GM08714 (cell line): Measurements from ENCODE around the gene MCTP2.
A peak's percentile ranks its signal among the peaks of the same experiment; 100 is the strongest.
"Not testable (repeated sequence)": the region's sequence is repeated elsewhere in the genome, so short reads cannot be mapped to it uniquely, and the experiment has no call there.

ENCODE experiments used
- H3K4me3 ChIP-seq: fragments of 200-500 bp; sonication (Bioruptor generic); 2 replicates; pipeline ENCODE4 v1.5.1; 2014; ENCODE audit warnings: mild to moderate bottlenecking, low read length, inconsistent platforms
- ZNF274 ChIP-seq: IDR thresholded peaks from 2 replicates; pipeline ENCODE4 v1.6.1; 2012; ENCODE audit warnings: mild to moderate bottlenecking, low read depth, low read length

Gene MCTP2

DNA sequence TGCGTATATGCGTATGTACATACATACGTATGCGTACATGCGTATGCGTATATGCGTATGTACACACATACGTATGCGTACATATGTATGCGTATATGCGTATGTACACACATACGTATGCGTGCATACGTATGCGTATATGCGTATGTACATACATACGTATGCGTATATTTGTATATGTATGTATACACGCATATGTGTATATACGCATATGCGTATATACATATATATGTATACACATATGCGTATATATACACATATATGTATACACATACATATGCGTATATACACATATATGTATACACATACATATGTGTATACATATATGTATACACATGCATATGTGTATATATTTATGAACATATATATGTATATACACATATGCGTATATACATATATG lies 12.1 kb downstream of the MCTP2 start:
- no peak overlapping the region for H3K4me3 ChIP-seq
- no peak for TF ChIP-seq ZNF274

DNA sequence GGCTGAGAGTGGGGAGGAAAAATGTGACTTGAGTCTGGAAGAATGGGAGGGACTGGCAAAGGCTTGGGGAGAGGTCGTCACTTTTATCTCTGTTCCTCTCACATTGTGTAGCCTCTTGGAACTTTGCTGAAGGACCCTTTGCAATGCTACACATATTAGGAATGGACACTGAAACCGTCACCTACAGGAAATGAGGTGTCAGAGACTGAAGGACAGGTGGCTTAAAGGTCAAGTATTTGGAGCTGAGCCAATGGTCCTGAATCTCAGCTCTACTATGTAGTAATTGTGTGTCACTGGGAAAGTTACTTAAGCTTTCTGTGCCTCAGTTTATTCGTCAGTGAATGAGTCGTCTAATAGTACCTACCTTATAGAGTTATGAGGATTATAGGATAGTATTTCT lies 14.7 kb downstream of the MCTP2 start:
- no peak for TF ChIP-seq ZNF274
- no peak overlapping the region for H3K4me3 ChIP-seq

DNA sequence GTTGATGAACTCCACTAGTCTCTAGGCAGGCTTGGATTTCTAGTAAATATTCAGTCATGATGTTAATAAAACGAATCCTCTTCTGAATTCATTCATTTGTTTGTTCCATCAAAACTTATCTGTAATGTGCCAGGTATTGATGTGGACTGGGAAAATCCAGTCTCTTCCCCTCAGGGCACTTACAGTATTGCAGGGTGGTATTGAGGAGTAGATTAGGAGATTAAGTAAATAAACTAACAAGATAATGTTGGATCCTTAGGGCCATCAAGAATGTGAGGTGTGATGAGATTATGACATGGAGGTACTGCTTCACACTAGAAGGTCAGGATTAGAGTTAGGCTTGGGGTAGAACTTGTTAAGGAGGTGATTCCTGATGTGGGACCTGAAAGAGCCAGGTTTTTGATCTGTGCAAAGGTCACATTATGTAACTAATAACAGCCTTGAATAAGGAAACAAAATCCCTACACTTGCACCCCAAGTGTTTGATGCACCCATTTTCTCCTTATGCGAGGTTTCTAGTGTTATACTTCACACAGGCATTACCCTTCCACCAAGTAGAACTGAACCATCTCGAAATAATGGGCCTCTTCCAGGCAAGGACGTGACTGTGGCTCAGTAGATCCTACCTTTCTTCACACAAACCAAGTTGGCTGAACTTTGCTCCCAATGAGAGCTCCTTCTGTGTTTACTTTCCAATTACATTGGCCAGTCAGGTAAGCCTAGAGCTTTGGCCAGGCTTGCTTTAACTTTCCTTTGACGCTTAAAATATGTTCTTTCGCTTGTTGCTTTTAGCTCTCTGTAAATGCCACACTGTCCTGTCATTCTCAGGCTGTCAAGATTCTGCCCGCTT lies 16.7 kb downstream of the MCTP2 start:
- TF ChIP-seq ZNF274 = no peak
- no peak overlapping the region for H3K4me3 ChIP-seq

- no peak for TF ChIP-seq ZNF274
- no peak overlapping the region for H3K4me3 ChIP-seq
Observed at GRCh38 chr15:94250801-94251200, 19.4 kb downstream of the MCTP2 start.

- no peak for TF ChIP-seq ZNF274
Observed at GRCh38 chr15:94252223-94252766, 20.9 kb downstream of the MCTP2 start.

DNA sequence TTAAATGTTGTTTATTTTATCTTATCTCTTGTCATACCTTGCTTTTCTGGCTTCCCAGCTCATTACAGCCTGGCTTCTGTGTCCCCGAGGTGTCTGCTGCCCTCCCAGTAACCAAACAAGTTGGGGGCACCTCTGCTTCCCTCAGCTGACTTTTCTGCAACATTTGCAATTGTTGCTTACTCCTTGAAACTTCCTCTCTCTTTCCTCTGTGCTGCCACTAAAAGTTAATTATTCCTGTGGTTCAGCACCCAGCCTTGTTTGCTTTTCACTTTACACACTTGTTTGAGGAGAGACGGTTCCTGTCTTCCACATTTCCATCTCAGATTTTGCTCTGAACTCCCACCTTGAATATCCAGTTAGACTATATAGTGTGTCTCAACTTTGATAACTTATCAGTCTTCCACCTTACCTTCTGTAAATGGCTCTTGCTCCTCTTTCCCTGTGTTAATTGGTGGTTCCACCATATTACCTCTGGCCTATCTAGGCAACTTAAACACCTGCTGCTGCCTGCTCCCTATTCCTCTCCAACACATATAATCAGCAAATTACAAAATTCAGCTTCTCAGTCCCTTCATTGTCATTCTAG lies 21.6 kb downstream of the MCTP2 start:
- TF ChIP-seq ZNF274 = no peak
- peak overlapping the region; percentile 46; the same call in 1 of the 2 replicates for H3K4me3 ChIP-seq

More at GRCh38 chr15:94252223-94252766, 20.9 kb downstream of the MCTP2 start:
- H3K4me3 ChIP-seq = no peak overlapping the region

DNA sequence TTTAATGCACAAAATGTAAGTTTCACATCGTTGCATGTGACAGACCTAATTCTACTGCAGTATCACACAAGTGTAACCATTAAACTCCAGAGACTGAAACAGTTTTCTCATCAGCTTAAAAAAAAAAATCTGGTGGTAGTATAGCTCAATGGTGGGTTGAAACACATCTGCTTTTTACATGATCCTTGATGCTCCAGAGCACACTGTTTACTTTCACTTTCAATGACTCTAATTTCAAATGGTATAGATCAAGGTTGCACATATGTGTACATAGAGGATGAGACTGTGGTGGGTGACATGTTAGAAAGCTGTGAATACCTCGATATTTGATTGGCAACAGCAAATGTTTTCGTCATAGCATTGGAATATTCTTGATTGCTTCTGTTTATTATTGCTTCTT lies 22.4 kb downstream of the MCTP2 start:
- H3K4me3 ChIP-seq = no peak overlapping the region
- TF ChIP-seq ZNF274 = no peak

GRCh38 chr15:94255540-94255939 lies 24.2 kb downstream of the MCTP2 start:
- no peak for TF ChIP-seq ZNF274
- H3K4me3 ChIP-seq = no peak overlapping the region

- TF ChIP-seq ZNF274 = no peak
- peak overlapping the region; percentile 8; the same call in 1 of the 2 replicates for H3K4me3 ChIP-seq
Observed at GRCh38 chr15:94256511-94256910, 25.1 kb downstream of the MCTP2 start.

DNA sequence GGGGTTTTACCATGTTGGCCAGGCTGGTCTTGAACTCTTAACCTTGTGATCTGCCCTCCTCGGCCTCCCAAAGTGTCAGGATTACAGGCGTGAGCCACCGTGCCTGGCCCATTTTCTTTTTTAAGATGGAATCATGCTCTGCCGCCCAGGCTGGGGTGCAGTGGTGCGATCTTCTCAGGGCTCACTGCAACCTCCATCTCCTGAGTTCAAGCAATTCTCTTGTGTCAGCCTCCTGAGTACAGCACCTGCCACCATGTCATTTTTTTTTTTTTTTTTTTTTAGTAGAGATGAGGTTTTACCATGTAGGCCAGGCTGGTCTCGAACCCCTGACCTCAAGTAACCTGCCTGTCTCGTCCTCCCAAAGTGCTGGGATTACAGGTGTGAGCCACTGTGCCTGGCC lies 26.4 kb downstream of the MCTP2 start:
- not testable (repeated sequence) for H3K4me3 ChIP-seq

DNA sequence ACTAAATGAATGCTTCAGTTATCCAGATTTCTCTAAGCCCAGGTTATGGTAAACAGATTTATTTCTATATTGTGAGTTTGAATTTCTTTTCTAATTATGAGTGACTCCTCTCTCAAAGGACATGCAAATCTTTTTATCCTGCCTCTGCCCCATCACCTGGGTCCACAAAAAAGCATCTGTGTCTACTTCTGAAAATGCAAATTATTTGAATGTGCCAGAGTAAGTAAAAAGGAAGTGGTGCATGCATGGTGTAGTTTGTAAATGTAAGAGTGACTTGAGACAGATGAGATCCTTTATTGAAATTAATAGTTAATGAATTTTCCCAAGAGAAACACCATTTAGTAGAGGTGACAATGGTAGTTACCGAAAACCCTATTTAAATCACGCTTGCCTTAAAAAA lies 26.9 kb downstream of the MCTP2 start:
- no peak for TF ChIP-seq ZNF274
- no peak overlapping the region; the same call in 1 of the 2 replicates for H3K4me3 ChIP-seq

DNA sequence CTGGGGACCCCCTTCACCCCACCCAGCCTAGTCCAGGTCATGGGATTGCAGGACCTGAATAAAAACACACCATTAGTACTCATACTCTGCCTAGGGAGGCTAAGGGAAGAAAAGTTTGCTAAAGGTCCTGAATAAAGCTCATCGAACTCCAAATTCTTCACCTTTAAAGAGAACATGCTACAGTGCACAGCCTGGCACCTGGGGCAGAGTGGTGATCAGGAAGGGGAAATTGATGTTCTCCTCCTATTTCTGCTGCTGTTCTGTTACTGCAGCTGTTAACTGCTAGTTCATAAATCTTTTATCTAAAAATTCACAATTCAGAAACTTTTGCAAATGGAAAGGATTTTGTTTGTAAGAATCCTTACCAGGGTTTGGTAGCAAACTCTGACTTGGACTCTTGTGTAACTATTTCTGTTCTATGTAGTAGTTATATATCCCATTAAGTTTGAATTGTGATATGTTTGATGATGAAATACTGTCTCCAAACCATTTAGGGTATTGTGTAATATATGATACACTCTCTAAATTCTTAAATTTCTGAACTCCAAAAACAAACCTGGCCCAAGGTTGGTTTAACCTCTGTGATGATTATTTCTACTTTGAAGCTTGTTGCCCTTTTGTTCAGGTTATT lies 27.9 kb downstream of the MCTP2 start:
- peak overlapping the region; percentile 53; the same call in 1 of the 2 replicates for H3K4me3 ChIP-seq
- no peak for TF ChIP-seq ZNF274

DNA sequence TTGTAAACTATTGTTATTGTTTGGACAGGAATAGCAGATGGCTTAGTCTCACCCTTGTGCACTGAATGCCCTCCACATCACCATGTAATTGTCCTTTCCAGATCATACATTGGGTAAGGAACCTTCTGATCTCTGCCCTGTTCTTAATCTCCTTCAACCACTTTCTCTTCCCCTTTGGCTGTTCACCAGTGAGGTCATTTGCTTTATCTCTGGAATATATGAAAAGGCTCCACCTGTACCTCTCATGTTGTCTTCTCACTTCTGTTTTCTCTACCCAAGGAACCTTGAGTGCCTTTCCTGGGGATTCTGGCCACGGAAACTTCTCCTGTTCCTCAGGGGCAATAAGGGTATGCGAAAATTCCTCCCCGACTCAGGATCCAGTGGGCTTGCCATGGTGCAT lies 28.5 kb downstream of the MCTP2 start:
- no peak for TF ChIP-seq ZNF274

DNA sequence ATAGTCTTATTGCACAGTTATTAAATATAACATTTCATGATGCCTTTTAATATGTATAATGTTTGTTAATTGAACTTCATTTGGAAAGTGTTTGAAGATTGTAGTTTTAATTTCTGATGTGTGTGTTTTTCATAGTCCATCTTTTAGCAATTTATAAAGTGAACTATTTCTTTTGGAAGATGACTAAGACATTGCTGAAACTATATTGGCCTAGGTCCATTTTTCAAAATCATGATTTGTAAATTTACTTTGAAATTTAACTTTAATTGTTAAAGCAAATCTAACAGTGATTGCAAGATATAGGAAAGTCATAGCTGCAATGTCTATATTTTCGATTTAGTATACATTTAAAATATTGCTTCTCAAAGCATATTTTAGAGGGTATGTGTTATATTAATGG lies 30.8 kb downstream of the MCTP2 start:
- H3K4me3 ChIP-seq = no peak overlapping the region
- no peak for TF ChIP-seq ZNF274

More for the DNA sequence above, 28.5 kb downstream of the MCTP2 start:
- H3K4me3 ChIP-seq = no peak overlapping the region
